ENCODE data around the gene PSMG2. TPM values are rescaled to one million over a fixed set of nuclear protein-coding genes. Genes with fewer than 3 reads are reported as not detected.
A peak's percentile ranks its signal among the peaks of the same experiment; 100 is the strongest.

PSMG2 gene
- total and polyA plus RNA-seq, 10 of the 15 experiments (the other 5 are each of a cell fraction or from before 2014, with no cell fraction given) = 88.5 to 268 (median 116) TPM

GRCh38 chr18:12659904-12660605, 42.8 kb upstream of the PSMG2 start (continued):
- TF ChIP-seq E4F1 (IDR thresholded peaks at IDR 0.05; ENCODE audit: borderline replicate concordance, partially characterized antibody) = no peak
- TF ChIP-seq STAT3 (IDR thresholded peaks at IDR 0.05; ENCODE audit: low read depth, low read length) = no peak
- peak; percentile 90 for TF ChIP-seq SMC3 (IDR thresholded peaks at IDR 0.05; ENCODE audit: borderline replicate concordance, low read length)
- peak; percentile 86 for TF ChIP-seq RAD21 (IDR thresholded peaks at IDR 0.05; ENCODE audit: insufficient read depth, low read depth, low read length)
- no peak for TF ChIP-seq GABPA (IDR thresholded peaks at IDR 0.05; ENCODE audit: low read depth)
- TF ChIP-seq POLR2A (IDR thresholded peaks at IDR 0.05; ENCODE audit: low read depth, low read length) = no peak
- 0 out of 2 replicates have a peak, but pooled peaks have one; percentile 30 for TF ChIP-seq YY1 (IDR thresholded peaks at IDR 0.05; ENCODE audit: low read depth, low read length)

GRCh38 chr18:12668041-12668440, 34.8 kb upstream of the PSMG2 start:
- Histone ChIP-seq H3K4me1 (ENCODE audit: control insufficient read depth, insufficient read depth, low read length) (no peaks in the 10 kb centered on the region), H3K9ac (ENCODE audit: control insufficient read depth, insufficient read depth, low read length) (no peak overlapping the region), H4K20me1 (ENCODE audit: control insufficient read depth, insufficient read depth) (no peaks in the 10 kb centered on the region), H3K27me3 (replicated peaks in 1 of 2; ENCODE audit: control insufficient read depth in 2 of 2, insufficient read depth in 2 of 2, low read length in 1 of 2) (no peaks in the 10 kb centered on the region), H3K4me3 (no peak overlapping the region), H3K79me2 (ENCODE audit: control insufficient read depth, insufficient read depth, low read length) (no peaks in the 10 kb centered on the region), H3K27ac (ENCODE audit: control insufficient read depth, insufficient read depth) (no peak overlapping the region), H3K9me3 (replicated peaks; ENCODE audit: control insufficient read depth, insufficient read depth, low read length) (no peaks in the 10 kb centered on the region), H2AFZ (ENCODE audit: control insufficient read depth, low read depth, low read length) (no peak overlapping the region), H3K4me2 (ENCODE audit: control insufficient read depth, insufficient read depth) (no peak overlapping the region), H3K36me3 (ENCODE audit: control insufficient read depth in 2 of 2, insufficient read depth in 2 of 2, low read length in 1 of 2) (no peaks in the 10 kb centered on the region; a peak in 1 of 4 replicates)
- no peak for FAIRE-seq
- WGBS (ENCODE audit: insufficient coverage, insufficient replicate concordance, low lambda C conversion rate, missing lambda C conversion rate) = 88% methylated on average over 5 of the region's 5 CpGs
- SMC1A ChIA-PET (ENCODE audit: uncharacterized antibody, unreplicated experiment) = no interaction called here
- intact Hi-C loops (cut with micrococcal nuclease; ENCODE audit: unreplicated experiment) = no loop called here
- CTCF ChIA-PET = no interaction called here
- in situ Hi-C loops (cut with MboI) = no loop called here
- RAD21 ChIA-PET (ENCODE audit: unreplicated experiment) = no interaction called here
- POLR2A ChIA-PET = no interaction called here
- no peak for DNase-seq (ENCODE audit: low read depth, low spot score)
- no peak for ATAC-seq
- BruUV-seq (replicated peaks) = no TSS peak
- TF ChIP-seq CREM (IDR thresholded peaks at IDR 0.05; ENCODE audit: low read depth) = no peak
- TF ChIP-seq CREB1 (IDR thresholded peaks at IDR 0.05; ENCODE audit: low read depth) = no peak
- TF ChIP-seq EZH2 (IDR thresholded peaks at IDR 0.05; ENCODE audit: borderline replicate concordance, control insufficient read depth, low read depth, low read length) = no peak
- TF ChIP-seq EED (IDR thresholded peaks at IDR 0.05; ENCODE audit: low read depth) = no peak
